Fibroblast of the conjunctiva (primary cell): ENCODE measurements around the gene COL5A1.

Experiments used
- DNase-seq: peaks from one replicate; pipeline ENCODE4 v3.0.0-alpha.2; 2010; ENCODE audit warnings: low read depth

COL5A1 gene

DNA sequence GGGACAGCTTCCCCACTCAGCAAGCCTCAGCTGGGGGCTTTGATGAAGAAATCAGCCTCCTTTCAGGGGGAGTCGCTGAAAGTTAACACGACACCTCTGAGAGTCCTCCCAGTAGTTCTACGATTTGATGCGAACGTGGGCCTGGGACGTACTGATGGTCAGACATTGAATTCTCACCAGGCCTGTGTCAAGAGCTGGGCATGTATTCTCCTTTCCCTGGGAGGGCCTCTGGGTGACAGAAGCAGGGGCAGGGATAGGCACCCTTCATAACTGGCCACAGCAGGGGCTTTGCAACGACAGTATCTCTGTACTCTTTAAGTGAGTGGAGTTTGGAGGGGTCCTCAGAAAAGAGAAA is 15.6 kb upstream of the COL5A1 start:
- no peak for DNase-seq

DNA sequence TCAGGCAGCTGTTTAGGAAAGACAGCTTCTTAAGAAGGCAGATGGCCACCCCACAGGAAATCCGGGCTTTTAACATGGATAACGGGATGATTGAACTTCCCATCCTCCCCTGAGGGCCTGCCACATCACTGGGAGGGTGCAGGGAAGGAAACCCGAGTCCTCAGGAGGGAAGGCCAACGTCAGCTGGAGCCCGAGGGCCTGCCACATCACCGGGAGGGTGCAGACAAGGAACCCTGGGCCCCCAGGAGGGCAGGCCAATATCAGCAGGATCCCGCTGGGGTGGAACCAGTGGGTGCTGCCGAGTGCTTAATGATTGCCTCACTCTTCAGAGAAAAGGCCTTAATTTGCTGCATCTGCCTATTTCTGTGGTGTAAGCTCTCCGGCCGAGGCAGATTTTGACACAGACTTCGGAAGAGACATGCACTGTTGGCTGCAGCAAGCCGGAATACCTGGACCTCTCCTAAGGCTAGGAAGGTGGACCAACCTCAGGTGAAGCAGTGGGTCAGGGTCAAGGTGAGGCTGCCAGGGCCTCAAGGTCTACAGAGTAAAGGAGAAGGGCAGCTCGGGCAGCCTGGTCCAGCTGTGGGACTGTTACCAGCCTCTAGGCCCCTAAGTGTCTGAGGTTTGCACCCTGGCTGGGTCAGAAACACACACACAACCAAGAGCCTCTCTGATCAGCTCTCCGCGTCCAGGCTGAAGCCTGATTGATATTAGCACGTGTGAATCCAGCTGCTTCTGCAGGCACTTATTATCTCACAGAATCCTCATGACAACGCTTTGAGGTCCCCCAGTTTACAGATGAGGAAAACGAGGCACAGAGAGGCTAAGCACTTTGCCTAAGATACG is 14.8 kb upstream of the COL5A1 start:
- DNase-seq: no peak

DNA sequence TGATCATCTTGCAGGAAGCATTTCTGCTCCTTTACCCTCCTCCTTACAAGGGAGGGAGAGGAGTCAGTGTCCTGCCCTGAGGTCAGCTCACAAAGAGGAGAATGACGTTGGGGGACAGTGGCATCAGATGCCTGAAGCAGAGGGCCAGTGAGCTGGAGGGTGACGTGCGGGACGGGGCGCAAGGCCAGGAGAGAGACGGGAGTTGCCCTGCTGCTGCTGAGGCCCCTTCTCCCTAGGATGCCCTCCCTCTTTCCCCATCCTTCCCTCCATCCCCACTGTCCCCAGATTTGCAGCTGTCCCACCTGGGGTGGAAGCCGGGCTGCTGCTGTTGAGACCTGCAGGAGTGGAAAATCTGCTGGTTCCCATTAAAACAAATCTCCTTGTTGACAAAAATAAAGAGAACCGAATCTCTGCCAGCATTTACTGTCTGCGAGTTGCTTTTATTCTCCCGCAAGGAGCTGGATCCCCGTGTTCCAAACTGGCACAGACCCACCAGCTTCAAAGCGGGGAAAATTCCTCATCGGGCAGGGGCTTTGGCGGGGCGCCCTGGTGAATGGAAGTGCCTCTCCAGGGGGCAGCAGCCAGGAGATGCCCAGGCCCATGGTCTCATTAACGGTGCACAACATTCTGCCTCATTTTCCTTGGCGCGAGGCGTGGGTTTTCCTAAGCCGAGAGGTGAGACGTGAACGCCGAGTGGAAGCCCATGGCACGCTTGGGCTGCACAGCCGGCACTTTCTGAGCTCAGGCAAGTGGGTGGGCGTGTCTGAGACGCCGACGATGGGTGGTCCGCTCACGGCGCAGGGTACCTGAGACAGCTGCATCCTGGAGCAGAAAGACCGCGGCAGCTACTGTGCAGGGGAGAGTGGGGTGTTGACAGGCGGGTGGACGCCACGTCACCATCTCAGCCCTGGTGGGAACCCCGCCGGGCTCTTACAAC is 13.9 kb upstream of the COL5A1 start:
- no peak for DNase-seq

DNA sequence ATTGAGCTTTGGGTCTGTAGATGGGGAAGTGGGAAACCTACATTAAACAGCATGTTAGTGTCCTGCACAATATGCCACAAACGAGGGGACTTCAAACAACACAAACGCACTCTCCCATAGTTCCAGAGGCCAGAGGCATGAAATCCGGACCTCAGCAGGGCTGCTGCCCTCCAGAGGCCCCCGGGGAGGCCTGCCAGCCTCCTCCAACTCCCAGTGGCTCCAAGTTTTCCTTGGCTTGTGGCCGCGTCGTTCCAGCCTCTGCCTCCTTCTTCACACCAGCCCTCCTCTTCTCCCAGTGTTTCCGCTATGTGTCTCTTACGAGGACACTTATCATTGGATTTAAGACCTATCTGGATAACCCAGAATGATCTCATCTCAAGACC is 13.3 kb upstream of the COL5A1 start:
- DNase-seq: no peak

DNA sequence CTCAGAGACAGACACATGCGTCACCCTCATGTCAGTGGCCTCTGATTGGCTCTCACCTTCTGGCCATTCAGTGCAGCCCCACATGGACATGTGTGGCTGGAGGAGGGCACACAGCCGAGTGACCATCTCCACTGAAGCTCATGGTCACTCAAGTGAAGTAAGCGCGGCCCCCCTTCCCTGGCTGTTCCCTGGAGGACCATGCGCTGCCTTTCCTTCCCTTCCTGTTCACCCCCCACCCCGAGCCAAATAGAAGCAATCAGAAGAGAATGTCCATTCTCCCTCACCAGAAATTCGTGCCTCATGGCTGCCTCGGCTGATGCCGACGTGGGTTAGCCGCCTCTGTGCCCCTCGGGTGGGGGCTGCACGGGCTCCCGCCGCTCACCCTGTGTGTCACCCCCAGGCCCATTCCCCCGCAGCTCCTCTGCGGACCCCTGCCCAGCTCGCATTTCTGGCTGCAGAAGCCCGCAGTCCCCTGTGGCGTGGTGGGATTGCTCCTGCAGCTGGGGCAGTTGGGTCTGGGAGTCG is 12.5 kb upstream of the COL5A1 start:
- DNase-seq: no peak

DNA sequence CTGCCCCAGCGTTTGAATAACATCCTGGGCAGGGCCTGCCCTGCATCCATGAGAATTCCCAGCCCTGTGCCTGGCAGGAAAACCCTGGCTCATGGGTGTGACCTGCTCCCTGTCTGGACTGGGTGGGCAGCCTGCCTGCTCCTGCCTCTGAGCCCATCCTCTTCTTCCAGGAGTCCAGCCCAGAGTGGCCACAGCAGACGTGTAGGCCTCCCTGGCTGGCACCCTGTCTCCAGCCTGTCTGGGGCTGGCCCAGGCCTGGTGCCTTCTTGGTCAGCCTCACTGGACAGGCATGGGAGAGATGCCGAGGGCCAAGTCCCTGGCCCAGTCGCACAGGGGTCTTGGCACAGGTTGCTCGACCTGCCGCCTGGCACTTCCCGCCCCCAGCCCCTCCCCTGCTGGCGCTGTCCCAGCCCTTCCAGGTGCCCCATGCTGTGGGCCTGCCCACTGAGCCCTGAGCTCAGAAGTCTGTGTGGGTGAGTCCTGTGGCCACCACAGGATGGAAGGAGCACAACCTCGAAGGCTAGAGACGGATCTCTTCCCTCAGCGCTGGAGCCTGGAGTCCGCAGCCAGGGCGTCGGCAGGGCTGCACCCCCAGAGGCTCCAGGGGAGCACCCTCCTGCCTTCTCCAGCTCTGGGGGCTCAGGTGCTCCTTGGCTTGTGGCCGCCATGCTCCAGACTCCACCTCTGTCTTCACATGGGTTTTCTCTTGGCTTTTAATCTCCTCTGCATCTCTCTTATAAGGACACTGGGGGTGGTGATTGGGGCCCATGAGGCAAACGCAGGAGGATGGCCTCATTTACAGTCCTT is 11.8 kb upstream of the COL5A1 start:
- no peak for DNase-seq

DNA sequence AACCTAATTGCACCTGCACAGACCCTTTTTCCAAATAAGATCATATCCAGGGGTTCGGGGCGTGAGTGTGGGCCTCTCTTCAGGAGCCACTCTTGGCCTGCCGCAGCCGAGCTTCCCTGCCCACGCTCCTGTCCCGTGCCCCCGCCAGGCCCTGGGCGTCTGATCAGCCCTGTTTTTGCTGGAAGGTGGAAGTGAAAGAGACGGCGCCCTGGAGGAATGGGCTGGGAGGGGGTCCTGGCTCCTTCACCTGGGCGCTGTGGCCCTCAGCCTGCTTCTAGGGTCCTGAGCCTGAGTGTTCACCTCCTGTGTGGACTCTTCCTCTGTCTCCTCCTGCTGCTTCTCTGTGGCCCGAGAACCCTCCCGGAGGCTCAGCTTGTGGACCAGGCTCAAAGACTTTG is 11.2 kb upstream of the COL5A1 start:
- no peak for DNase-seq

DNA sequence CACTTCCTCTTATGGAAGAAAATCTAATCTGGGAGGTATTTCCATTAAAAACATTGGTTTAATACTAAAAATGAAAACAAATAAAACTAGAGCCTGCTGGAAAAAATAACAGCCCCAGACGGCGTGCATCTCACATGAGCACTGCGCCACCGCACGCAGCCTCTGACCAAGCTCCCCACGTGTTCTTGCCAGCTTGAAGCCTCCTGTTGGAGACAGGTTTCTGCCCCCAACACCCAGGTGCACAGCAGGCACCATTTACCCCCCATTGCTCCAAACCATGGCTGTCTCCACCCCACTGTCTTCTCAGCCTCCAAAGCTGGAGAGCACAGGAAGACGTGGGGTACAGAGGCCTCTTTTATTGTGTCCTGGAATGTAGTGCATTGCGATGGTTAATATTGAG is 10.7 kb upstream of the COL5A1 start:
- no peak for DNase-seq

DNA sequence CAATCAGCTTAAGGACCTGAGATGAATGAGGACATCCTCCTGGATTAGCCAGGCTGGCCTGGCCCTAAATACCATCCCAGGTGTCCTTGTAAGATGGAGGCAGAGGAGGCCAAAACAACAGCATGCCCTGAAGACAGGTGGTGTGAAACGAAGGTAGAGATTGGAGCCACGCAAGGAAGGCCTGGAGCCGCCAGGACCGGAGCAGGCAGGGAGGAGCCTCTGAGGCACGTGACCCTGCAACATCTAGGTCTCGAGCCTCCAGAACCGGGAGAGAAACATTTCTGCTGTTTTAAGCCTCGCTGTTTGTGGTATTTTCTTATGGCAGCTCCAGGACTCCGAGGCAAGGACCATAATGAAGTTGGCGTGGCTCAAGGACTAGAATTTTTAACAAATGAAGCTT is 9.7 kb upstream of the COL5A1 start:
- DNase-seq: no peak

DNA sequence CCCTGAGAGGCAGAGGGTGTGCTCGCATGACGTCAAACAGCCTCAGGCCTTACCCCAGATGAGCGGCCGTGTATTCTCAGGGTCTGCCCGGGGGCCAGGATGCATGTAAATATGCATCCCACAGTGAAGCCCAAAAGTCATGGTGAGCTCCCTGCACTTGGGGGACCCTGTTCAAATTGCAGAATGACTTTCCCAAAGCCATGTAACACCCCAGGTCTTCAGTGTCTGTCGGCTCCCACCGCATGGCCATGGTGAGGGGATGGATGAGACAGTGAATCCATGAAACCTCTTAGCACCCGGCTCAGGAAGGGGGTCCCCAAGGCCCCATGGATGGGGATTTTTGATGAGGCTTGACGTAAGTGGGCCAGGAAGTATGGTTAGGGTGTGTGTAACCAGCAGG is 9.3 kb upstream of the COL5A1 start:
- no peak for DNase-seq

DNA sequence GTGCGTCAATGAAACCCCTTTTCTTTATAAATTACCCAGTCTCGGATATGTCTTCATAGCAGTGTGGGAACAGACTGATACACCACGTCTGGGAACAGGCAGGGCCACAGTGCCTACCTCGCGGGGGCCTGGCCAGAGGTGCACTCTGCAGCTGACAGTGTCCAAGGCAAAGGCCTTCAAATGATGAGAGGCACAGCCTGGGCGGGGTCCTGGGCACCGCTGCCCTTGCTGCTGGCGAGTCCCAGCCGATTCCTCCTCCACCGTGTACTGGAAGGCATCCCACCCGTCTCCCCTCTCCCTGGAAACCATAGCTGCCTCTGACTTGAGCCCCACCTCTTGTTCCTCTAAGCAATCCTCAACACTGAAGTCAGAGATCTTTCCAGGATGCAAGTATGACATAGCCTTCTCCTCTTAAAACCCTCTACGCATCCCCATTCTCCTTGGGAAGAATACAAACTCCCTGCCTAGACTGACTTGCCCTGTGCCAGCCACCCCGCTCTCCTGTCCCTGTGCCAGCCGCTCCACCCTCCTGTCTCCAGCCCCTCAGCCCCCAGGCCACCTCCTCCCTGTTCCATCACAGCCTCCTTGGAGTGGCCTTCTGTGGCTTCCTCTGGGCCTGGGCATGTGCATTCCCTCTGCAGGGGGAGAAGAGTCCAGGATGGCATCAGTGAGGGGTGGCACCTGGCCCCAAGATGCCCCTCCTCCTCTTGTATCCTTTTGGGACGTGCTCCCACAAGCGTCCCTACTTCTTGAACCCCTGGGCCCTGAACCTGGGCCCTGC is 8.1 kb upstream of the COL5A1 start:
- no peak for DNase-seq

DNA sequence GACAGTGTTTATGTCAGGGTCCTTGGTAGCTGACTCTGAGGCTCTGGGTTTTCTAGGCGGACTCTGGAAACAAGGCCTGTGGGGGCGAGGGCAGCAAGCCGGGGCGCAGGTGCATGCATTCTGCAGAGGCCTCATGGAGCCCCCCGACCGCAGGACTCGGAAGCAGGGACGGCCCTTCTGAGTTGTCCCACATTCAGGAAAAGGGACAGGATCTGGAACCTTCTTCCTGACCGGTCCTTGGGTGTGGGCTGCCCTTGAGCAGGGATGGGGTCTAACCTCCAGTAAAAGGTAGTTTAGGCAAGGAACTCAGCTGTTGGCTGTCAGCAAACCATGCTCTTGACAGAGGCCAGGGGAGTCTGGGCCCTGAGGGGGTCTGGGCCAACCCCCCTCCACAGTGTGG is 7.4 kb upstream of the COL5A1 start:
- DNase-seq: no peak

DNA sequence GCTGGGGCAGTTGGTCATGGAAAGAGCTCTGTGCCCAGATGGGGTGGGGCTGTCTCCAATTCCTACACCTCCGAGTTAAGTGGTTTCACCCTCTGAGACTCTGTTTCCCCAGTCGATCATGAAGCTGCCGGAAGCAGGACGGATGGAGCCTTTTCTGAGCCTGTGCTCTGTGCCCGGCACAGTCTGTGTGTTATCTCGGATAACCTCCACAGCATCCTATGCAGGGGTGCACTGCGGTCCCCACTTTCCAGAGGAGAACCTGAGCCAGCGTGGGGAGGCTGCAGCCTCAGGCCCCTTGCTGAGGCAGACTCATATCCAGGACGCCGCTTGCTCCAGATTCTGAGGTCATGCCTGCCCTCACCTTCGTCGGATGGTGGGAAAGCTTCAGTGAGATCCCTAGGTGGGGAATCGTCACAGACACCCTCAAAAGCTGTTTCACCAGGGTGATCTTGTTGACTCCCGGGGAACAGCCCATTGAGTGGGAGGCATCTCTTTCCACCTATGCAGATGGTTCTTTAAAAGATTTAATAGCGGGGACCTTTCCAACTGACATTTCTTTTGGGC is 6.9 kb upstream of the COL5A1 start:
- DNase-seq: no peak

DNA sequence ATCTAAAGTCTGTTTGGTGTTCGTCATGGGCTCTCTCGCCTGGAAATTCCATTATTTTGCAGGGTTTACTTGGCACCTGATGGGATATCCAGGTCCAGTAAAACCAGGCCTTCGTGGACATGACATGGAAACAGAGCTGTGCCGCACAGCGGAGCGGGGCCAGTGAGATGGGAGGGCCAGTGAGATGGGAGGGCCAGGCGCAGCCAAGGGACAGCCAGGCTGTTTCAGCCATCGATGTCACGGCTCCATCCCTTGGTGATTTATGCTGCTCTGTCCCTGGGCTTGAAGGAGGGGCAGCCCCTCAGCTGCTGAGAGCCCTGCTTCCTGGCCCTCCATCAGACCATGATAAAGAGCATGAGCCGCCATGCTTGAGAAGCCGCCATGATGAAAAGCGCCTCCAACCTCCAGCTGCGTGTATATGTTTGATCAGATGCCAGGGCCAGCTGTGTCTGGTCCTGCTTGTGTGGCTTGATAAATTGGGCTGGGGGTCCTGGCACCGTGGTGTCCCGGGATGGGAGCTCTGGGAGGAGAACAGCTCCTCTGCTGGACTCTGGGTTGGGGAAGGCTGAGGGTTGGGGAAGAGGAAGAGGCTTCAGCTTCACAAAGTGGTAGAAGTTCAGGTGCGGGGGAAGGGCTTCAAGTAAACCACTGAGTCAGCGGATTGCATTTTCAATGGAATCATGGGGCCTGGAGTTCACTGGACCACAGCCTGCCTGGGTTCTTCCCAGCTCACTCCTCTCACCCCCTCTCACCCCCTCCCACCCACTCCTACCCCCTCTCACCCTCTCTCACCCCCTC is 6.1 kb upstream of the COL5A1 start:
- DNase-seq: no peak

DNA sequence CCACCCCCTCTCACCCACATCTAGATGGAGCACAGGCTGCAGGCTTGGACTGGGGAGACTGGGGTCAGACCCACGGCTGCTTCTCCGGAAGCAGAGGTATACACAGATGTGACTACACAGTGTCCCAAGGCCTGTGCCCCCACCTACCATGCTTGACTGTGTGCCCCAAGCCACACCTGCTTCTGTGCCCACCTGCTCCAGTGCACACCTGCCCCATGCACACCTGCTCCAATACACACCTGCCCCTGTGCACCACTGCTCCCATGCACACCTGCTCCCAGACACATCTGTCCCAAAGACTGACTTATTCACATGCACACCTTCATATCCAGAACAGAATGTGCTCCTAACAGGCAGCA is 5.5 kb upstream of the COL5A1 start:
- DNase-seq: no peak

DNA sequence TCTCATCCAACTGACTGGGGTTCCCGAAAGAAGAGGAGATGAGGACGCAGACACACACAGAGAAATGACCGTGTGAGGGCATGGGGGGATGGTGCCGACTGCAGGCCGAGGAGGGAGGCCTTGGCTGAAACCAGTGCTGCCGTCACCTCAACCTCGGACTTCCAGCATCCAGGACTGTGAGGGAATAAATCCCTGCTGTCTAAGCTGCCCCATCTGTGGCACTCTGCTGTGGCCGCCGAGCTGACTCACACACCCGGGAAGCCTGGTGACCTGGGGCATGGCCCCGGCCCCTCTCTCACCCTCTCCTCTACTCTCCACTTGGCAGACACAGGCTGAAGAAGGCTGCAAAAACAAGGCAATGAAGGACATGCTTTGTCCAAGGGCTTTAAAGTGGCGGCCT is 4.4 kb upstream of the COL5A1 start:
- no peak for DNase-seq

DNA sequence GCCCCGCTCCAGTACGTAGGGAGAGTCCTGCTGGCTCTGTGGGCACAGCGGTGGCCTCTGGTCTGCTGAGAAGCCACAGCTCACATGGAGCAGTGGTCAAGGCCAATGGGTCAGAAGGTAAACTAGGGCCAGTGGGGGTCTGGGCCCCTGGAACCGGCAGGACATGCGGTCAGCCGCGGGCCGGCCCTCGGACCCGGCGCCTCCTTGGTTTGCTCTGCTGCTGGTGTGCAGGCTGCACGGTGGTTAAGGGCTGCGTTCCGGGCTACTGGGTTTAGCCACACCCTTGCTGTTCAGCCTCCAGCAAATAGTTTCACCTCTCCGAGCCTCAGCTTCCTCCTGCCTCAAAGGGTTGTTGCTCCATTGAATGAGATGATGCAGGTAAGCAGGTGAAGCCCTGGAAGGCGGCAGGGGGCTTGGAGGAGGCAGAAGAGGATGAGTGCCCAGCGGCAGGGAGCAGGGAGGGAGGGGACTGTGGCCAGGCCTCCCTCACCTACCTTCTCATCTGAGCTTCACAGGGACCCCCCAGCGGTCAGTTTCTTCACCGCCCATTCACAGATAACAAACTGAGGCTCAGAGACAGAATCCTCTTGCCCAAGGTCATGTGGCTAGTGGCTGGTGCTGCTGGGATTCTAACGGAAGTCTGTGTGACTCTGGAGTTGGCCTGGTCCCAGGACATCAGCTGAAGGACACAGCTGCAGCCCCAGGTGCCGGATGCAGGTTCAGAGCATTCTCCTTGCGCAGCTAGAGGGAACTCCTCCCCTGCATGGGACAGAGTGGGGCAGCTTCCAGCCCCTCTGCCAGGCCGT is 3.7 kb upstream of the COL5A1 start:
- no peak for DNase-seq

DNA sequence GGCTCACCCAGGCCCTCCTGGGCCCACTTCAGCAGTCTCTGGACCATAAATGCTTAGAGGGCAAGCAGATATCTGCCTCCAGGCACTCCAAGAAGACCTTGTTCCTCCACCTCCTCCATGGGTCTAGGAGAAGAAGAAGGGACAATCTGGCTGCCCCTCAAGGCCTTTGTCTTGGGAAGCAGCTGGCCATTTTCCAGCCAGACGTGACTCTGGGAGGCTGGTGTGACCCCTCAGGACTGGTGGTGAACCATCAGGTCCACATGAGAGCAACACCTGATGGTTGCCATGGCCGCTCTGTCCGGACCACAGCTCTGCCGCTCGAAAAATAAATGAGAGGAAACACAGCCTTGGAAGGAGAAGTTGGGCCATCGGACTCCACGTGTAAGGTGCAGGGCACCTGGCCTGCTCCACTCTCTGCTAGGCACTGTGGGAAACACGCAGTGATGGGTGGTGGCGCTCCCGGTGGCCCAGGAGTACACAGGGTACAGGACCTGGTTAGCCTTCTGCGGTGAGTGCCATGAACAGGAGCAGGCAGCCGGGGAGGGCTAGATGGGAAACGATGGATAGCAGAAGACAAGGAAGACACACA is 3.0 kb upstream of the COL5A1 start:
- DNase-seq: no peak

DNA sequence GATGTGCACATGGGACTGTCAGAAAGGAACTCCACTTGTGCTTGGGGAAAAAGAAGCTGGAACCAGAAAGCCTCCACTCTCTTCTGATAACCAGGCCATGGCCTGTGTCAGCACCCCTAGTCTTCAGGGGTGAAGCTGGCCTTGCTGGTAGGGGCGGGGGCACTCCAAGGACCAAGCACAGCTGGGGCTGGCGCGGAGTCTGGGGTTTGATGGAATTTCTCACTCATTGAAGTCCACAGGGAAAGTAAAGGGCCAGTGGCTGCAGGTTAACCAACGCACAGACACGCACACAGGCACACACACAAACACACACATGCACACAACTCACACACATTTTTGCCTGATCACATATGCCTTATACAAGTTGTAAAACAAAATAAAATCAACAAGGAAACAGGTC is 1.6 kb upstream of the COL5A1 start:
- no peak for DNase-seq
